ENCODE measurements around the gene RIMS3. TPM values are rescaled to one million over a fixed set of nuclear protein-coding genes. Genes with fewer than 3 reads are reported as not detected.
A peak's percentile ranks its signal among the peaks of the same experiment; 100 is the strongest.

Gene RIMS3
- polyA plus RNA-seq, 4 donors = under 0.01 to 3.4 (median 1.1) TPM; not detected in 1

GRCh38 chr1:40627987-40628902 lies 37.2 kb downstream of the RIMS3 start:
- Histone ChIP-seq H3K4me1 (ENCODE audit: control insufficient read depth in 3 of 3, insufficient read depth in 2 of 3, low read depth in 1 of 3, low read length in 2 of 3) (peaks cover 0 to 3% (median 0%) of the 10 kb centered on the region in 3 donors), H3K27me3 (ENCODE audit: control insufficient read depth in 3 of 3, insufficient read depth in 3 of 3, low read length in 3 of 3) (peaks cover 0 to 2% (median 0%) of the 10 kb centered on the region in 3 donors), H3K9me3 (ENCODE audit: control insufficient read depth in 2 of 2, insufficient read depth in 1 of 2, low read depth in 1 of 2, low read length in 1 of 2) (no peaks in the 10 kb centered on the region), H3K4me3 (ENCODE audit: low read depth in 1 of 3, low read length in 3 of 3) (no peak overlapping the region), H3K36me3 (ENCODE audit: control insufficient read depth in 3 of 3, insufficient read depth in 2 of 3, low read depth in 1 of 3, low read length in 3 of 3) (no peaks in the 10 kb centered on the region), H3K27ac (ENCODE audit: low read depth in 1 of 3, low read length in 2 of 3) (peak overlapping the region in 1 of 3 donors; percentile 81)
- DNase-seq (peak; percentile 16 to 37), FAIRE-seq (no peak)
- 14 to 46% (median 33%) methylated on average over 9 of the region's 9 CpGs for WGBS, 3 donors

GRCh38 chr1:40626383-40626770 lies 39.1 kb downstream of the RIMS3 start:
- FAIRE-seq (no peak), DNase-seq (no peak)
- Histone ChIP-seq H3K27ac (ENCODE audit: low read depth in 1 of 3, low read length in 2 of 3) (no peak overlapping the region), H3K27me3 (ENCODE audit: control insufficient read depth in 3 of 3, insufficient read depth in 3 of 3, low read length in 3 of 3) (peaks cover 0 to 5% (median 0%) of the 10 kb centered on the region in 3 donors), H3K36me3 (ENCODE audit: control insufficient read depth in 3 of 3, insufficient read depth in 2 of 3, low read depth in 1 of 3, low read length in 3 of 3) (no peaks in the 10 kb centered on the region), H3K4me1 (ENCODE audit: control insufficient read depth in 3 of 3, insufficient read depth in 2 of 3, low read depth in 1 of 3, low read length in 2 of 3) (peaks cover 0 to 3% (median 0%) of the 10 kb centered on the region in 3 donors), H3K9me3 (ENCODE audit: control insufficient read depth in 2 of 2, insufficient read depth in 1 of 2, low read depth in 1 of 2, low read length in 1 of 2) (no peaks in the 10 kb centered on the region), H3K4me3 (ENCODE audit: low read depth in 1 of 3, low read length in 3 of 3) (no peak overlapping the region)
- 93 to 97% (median 95%) methylated on average over 10 of the region's 10 CpGs for WGBS, 3 donors

DNA sequence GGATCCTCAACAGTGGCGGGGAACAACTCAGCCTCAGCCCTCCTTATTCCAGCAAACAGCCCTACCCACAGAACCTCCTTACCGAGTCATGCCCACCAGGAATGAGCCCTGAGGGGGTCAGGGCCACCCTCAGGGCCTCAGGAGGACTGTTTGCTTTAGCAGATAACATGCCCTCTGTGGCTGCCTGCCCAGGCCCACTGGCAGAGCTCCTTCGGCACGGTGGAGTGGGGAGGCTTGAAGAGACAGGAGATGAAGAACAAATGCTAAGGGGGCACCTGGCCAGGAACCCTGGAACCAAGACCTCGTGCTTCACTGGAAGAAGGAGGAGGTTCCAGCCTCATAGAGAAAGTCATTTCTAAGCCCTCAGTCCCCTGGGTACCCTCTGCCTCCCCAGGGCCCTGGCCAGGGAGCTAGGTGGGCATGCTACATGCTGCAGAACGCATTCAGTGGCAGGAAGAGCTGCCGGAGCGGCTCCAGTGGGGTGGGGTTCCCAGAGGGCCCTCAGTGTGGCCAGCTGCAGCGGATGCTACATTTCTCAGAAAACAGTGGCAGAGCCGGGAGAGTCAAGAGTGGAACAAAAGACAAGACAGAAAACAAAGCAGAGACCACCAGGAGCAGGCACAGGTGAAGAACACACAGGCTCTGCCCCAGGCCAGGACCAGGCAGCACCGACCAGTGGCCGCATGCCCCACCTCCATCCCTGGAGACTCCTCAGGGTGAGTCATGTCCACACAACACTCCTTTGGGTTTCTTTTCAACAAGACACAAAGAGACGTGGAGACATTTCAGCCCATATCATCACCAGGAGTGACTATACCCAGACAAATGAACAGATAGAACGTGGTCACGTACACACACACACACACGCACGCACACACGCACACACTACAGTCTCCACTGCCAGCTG lies 39.8 kb downstream of the RIMS3 start:
- H3K27me3 ChIP-seq (ENCODE audit: control insufficient read depth in 3 of 3, insufficient read depth in 3 of 3, low read length in 3 of 3) = peaks cover 0 to 5% (median 0%) of the 10 kb centered on the region in 3 donors
- FAIRE-seq (no peak), DNase-seq (no peak)
- H3K9me3 ChIP-seq (ENCODE audit: control insufficient read depth in 2 of 2, insufficient read depth in 1 of 2, low read depth in 1 of 2, low read length in 1 of 2) = no peaks in the 10 kb centered on the region
- 74 to 77% (median 75%) methylated on average over 18 of the region's 18 CpGs for whole genome bisulfite sequencing, 3 donors
- H3K27ac ChIP-seq (ENCODE audit: low read depth in 1 of 3, low read length in 2 of 3) = no peak overlapping the region
- H3K36me3 ChIP-seq (ENCODE audit: control insufficient read depth in 3 of 3, insufficient read depth in 2 of 3, low read depth in 1 of 3, low read length in 3 of 3) = no peaks in the 10 kb centered on the region
- H3K4me1 ChIP-seq (ENCODE audit: control insufficient read depth in 3 of 3, insufficient read depth in 2 of 3, low read depth in 1 of 3, low read length in 2 of 3) = peaks cover 0 to 3% (median 0%) of the 10 kb centered on the region in 3 donors
- no peak overlapping the region for H3K4me3 ChIP-seq (ENCODE audit: low read depth in 1 of 3, low read length in 3 of 3)

GRCh38 chr1:40625076-40625475 lies 40.4 kb downstream of the RIMS3 start:
- DNase-seq (peak in 1 of 2 donors; percentile 20), FAIRE-seq (no peak)
- H3K4me1 ChIP-seq (ENCODE audit: control insufficient read depth in 3 of 3, insufficient read depth in 2 of 3, low read depth in 1 of 3, low read length in 2 of 3) = peaks cover 0 to 3% (median 0%) of the 10 kb centered on the region in 3 donors
- 25 to 56% (median 28%) methylated on average over 4 of the region's 4 CpGs for WGBS, 3 donors
- no peaks in the 10 kb centered on the region for H3K9me3 ChIP-seq (ENCODE audit: control insufficient read depth in 2 of 2, insufficient read depth in 1 of 2, low read depth in 1 of 2, low read length in 1 of 2)
- peaks cover 0 to 5% (median 0%) of the 10 kb centered on the region in 3 donors for H3K27me3 ChIP-seq (ENCODE audit: control insufficient read depth in 3 of 3, insufficient read depth in 3 of 3, low read length in 3 of 3)
- H3K27ac ChIP-seq (ENCODE audit: low read depth in 1 of 3, low read length in 2 of 3) = no peak overlapping the region
- no peaks in the 10 kb centered on the region for H3K36me3 ChIP-seq (ENCODE audit: control insufficient read depth in 3 of 3, insufficient read depth in 2 of 3, low read depth in 1 of 3, low read length in 3 of 3)
- no peak overlapping the region for H3K4me3 ChIP-seq (ENCODE audit: low read depth in 1 of 3, low read length in 3 of 3)

DNA sequence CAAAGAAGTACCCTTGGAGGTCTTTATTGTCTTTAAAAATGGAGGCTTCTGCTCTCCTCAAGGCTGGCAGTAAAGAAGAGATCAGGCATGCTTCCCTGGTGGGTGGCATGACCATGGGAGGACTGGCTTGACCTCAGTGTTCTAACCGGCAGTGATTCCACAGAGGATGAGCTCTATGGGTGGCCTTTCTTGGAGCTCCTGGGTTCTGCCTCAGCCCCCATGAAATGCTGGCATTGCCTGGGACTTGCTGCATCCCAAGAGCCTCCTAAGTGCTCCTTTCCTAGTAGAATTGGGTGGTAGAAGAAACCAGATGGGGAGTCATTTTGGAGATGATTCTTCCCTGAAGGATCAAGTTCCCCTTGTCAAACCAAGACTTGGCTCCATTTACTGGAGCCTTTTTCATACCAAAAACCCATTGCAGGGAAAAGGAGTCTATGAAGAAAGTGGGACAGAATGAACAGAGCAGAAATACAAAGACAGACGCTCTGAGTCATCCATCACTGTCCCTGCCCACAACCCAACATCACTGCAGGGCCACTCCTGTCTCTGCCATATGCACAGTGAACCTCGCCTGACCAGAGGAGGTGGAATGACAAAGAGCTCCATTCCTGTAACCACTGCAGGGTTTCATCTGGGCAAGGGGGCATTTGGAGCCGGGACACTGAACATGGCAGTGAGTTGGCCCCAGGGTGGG lies 42.4 kb downstream of the RIMS3 start:
- 79 to 85% (median 85%) methylated on average over 4 of the region's 4 CpGs for WGBS, 3 donors
- DNase-seq (no peak), FAIRE-seq (no peak)
- Histone ChIP-seq H3K9me3 (ENCODE audit: control insufficient read depth in 2 of 2, insufficient read depth in 1 of 2, low read depth in 1 of 2, low read length in 1 of 2) (no peaks in the 10 kb centered on the region), H3K27me3 (ENCODE audit: control insufficient read depth in 3 of 3, insufficient read depth in 3 of 3, low read length in 3 of 3) (peaks cover 0 to 5% (median 0%) of the 10 kb centered on the region in 3 donors), H3K4me1 (ENCODE audit: control insufficient read depth in 3 of 3, insufficient read depth in 2 of 3, low read depth in 1 of 3, low read length in 2 of 3) (no peaks in the 10 kb centered on the region), H3K27ac (ENCODE audit: low read depth in 1 of 3, low read length in 2 of 3) (no peak overlapping the region), H3K4me3 (ENCODE audit: low read depth in 1 of 3, low read length in 3 of 3) (no peak overlapping the region), H3K36me3 (ENCODE audit: control insufficient read depth in 3 of 3, insufficient read depth in 2 of 3, low read depth in 1 of 3, low read length in 3 of 3) (no peaks in the 10 kb centered on the region)

DNA sequence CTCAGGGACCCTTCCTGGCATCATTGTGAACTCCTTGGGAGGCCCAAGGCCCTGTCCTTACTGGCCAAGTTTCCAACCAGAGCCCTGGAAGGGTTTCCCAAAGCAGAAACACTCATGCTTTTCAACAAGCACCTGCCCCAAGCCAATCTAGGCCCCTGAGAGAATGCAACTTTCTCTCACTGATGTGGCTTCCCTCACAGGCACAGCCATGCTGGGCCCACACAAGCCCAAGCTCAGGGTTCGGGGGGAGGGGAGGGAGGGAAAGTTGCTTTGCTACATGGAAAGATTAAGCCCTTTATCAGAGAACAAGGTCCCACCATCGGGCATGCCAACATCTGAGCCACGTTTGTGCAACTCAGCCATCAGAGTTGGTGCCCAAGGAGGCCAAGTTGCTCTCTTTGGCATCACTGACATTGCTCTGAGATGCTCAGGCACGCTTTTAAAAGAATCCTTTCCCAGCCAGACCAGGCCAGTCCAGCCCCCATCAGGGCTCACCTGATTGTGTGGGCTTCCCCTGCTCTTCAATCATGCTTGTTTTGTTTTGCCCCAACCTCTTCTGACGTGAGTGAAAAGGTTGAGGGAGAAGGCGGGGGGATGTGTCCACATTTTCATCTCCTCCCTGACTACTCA lies 43.5 kb downstream of the RIMS3 start:
- DNase-seq (no peak), FAIRE-seq (no peak)
- H3K27ac ChIP-seq (ENCODE audit: low read depth in 1 of 3, low read length in 2 of 3) = no peak overlapping the region
- no peak overlapping the region for H3K4me3 ChIP-seq (ENCODE audit: low read depth in 1 of 3, low read length in 3 of 3)
- H3K27me3 ChIP-seq (ENCODE audit: control insufficient read depth in 3 of 3, insufficient read depth in 3 of 3, low read length in 3 of 3) = peaks cover 0 to 5% (median 0%) of the 10 kb centered on the region in 3 donors
- H3K36me3 ChIP-seq (ENCODE audit: control insufficient read depth in 3 of 3, insufficient read depth in 2 of 3, low read depth in 1 of 3, low read length in 3 of 3) = no peaks in the 10 kb centered on the region
- 64 to 71% (median 69%) methylated on average over 6 of the region's 6 CpGs for WGBS, 3 donors
- H3K4me1 ChIP-seq (ENCODE audit: control insufficient read depth in 3 of 3, insufficient read depth in 2 of 3, low read depth in 1 of 3, low read length in 2 of 3) = no peaks in the 10 kb centered on the region
- no peaks in the 10 kb centered on the region for H3K9me3 ChIP-seq (ENCODE audit: control insufficient read depth in 2 of 2, insufficient read depth in 1 of 2, low read depth in 1 of 2, low read length in 1 of 2)

DNA sequence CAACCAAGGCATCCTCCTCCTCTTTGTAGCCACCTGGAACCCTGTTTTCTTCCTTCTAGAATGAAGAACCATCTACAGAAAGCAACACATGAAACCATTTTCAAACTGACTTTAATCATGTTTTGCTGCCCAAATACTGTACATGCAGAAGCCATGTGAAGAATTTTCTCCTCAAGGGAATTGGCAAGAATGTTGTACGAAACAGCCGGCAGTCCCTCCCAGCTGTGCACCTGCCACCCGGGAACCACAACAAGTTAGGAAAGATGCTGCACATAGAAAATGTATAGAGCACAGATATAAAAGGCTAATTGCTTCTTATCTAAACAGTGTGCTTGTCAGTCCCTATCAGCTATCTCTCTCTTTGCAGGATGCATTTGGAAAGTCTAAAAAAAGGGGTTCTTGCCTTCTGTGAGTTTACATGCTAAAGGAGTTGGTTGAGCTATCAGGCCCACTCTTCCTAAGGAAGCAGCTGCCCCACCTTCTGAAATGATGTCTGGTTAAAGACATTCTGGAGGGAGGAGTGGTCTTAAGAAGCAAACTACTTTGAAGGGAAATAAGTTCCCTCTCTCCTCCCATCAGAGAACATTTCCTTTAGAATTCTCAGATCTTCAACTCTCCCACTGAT lies 44.8 kb downstream of the RIMS3 start:
- DNase-seq (no peak), FAIRE-seq (no peak)
- H3K27me3 ChIP-seq (ENCODE audit: control insufficient read depth in 3 of 3, insufficient read depth in 3 of 3, low read length in 3 of 3) = peaks cover 0 to 5% (median 0%) of the 10 kb centered on the region in 3 donors
- H3K9me3 ChIP-seq (ENCODE audit: control insufficient read depth in 2 of 2, insufficient read depth in 1 of 2, low read depth in 1 of 2, low read length in 1 of 2) = no peaks in the 10 kb centered on the region
- no peaks in the 10 kb centered on the region for H3K4me1 ChIP-seq (ENCODE audit: control insufficient read depth in 3 of 3, insufficient read depth in 2 of 3, low read depth in 1 of 3, low read length in 2 of 3)
- no peaks in the 10 kb centered on the region for H3K36me3 ChIP-seq (ENCODE audit: control insufficient read depth in 3 of 3, insufficient read depth in 2 of 3, low read depth in 1 of 3, low read length in 3 of 3)
- WGBS, 3 donors = 69 to 87% (median 83%) methylated on average over 3 of the region's 3 CpGs
- no peak overlapping the region for H3K27ac ChIP-seq (ENCODE audit: low read depth in 1 of 3, low read length in 2 of 3)
- H3K4me3 ChIP-seq (ENCODE audit: low read depth in 1 of 3, low read length in 3 of 3) = no peak overlapping the region
